ENCODE results near the gene FGF3. TPM values are rescaled to one million over a fixed set of nuclear protein-coding genes. Genes with fewer than 3 reads are reported as not detected.

FGF3 gene
- total and polyA plus RNA-seq, 9 of the 15 experiments (the other 6 are each of a cell fraction or from before 2014, with no cell fraction given), result not detected

DNA sequence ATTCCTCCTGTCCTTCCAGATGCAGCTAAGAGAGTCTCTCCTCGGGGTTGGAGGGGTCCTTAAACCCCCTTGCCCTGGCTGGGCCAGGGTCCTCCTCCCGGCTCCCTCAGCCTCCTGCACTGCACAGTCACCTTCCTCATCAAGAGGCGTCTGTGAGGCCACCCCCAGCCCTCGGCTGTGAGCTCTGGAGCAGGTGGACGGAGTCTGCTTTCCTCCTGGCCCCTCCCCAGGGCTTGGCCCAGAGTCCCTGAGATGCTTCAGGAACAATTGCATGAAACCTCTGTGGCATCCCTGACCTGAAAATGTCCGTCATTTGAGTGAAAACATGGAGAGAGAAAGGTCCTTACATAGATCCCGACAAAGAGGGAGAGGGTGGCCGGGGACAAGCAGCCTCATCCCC lies 6.7 kb upstream of the FGF3 start (continued):
- TF ChIP-seq, protein P1, sequence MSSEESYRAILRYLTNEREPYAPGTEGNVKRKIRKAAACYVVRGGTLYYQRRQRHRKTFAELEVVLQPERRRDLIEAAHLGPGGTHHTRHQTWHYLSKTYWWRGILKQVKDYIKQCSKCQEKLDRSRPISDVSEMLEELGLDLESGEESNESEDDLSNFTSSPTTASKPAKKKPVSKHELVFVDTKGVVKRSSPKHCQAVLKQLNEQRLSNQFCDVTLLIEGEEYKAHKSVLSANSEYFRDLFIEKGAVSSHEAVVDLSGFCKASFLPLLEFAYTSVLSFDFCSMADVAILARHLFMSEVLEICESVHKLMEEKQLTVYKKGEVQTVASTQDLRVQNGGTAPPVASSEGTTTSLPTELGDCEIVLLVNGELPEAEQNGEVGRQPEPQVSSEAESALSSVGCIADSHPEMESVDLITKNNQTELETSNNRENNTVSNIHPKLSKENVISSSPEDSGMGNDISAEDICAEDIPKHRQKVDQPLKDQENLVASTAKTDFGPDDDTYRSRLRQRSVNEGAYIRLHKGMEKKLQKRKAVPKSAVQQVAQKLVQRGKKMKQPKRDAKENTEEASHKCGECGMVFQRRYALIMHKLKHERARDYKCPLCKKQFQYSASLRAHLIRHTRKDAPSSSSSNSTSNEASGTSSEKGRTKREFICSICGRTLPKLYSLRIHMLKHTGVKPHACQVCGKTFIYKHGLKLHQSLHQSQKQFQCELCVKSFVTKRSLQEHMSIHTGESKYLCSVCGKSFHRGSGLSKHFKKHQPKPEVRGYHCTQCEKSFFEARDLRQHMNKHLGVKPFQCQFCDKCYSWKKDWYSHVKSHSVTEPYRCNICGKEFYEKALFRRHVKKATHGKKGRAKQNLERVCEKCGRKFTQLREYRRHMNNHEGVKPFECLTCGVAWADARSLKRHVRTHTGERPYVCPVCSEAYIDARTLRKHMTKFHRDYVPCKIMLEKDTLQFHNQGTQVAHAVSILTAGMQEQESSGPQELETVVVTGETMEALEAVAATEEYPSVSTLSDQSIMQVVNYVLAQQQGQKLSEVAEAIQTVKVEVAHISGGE (CRISPR knock-in tag; IDR thresholded peaks at IDR 0.05), result no peak

DNA sequence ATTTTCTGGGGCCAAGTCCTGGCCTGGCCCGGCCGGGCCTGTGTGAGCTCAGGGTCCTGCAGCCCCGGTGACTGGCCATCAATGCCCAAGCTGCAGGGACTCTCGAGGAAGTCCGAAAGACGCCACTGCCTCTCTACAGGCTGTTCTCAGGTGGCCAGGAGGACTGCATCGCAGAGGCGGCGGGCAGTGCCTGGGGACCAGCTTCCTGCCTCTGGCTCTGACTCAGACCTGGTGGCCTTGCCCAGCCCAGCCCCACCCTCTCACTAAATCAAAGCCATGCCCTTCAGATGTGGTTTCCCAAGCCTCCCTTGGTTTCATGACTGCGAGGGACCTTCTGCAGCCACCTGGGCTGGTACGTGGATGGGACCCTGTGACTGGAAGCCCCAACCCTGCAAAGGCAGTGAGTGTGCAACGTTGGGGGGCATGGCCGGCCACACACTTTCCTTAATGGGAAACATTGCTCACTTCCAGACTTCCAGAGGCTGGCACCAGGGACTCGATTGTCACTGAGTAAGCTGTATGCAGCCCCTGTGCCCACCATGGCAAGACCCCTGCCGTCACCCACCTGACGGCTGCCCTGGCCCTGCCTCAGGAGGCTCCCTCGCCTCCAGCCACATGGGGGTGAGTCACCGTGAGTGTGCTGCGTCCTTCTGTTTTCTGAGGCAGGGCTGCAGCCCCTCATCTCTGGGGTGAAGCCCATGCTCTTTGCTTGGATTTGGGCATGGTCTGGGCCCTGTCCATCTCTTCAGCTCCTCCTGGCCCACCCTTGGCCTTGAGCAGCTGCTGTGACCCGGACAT lies 6.0 kb upstream of the FGF3 start:
- Histone ChIP-seq H3K27ac (ENCODE audit: extremely low read depth, low read depth, low read length) (no peak overlapping the region), H3K9ac (ENCODE audit: insufficient read depth in 1 of 2, low read depth in 2 of 2, low read length in 2 of 2) (no peak overlapping the region), H3K4me1 (replicated peaks in 1 of 2; ENCODE audit: control insufficient read depth in 2 of 2, insufficient read depth in 2 of 2, low read length in 2 of 2) (no peaks in the 10 kb centered on the region), H3K36me3 (ENCODE audit: control insufficient read depth, insufficient read depth, low read length) (no peaks in the 10 kb centered on the region), H3K27me3 (ENCODE audit: control insufficient read depth in 2 of 2, insufficient read depth in 2 of 2, low read length in 2 of 2) (peaks cover 14 to 81% of the 10 kb centered on the region in 2 experiments; a peak in 4 of 5 replicates), H2AFZ (ENCODE audit: low read depth, low read length) (no peak overlapping the region), H3K79me2 (ENCODE audit: control insufficient read depth, insufficient read depth, low read length) (no peaks in the 10 kb centered on the region), H3K9me1 (ENCODE audit: control insufficient read depth, insufficient read depth, low read length) (no peaks in the 10 kb centered on the region), H3K4me3 (no peak overlapping the region), H4K20me1 (replicated peaks; ENCODE audit: control insufficient read depth, insufficient read depth, low read length) (peaks cover 11% of the 10 kb centered on the region), H3K4me2 (ENCODE audit: insufficient read depth, low read length) (no peak overlapping the region), H3K9me3 (replicated peaks; ENCODE audit: control insufficient read depth, insufficient read depth, low read depth, low read length) (no peaks in the 10 kb centered on the region)
- intact Hi-C loops (cut with micrococcal nuclease) (no loop called here), in situ Hi-C loops (cut with MboI) (no loop called here)
- DNase-seq (ENCODE audit: extremely low read depth in 1 of 4, low spot score in 3 of 4) (no peak), FAIRE-seq (no peak), ATAC-seq (no peak)
- POLR2A ChIA-PET, result interaction anchor here (0.7 kb wide), 1 partner anchor 64 kb away, joined by 4 read pairs; no protein-coding TSS in a partner anchor
- CTCF ChIA-PET (ENCODE audit: low intra/inter-chr PET ratio), result no interaction called here
- no TSS peak for BruUV-seq (replicated peaks)
- under 1% methylated on average over 17 of the region's 20 CpGs for WGBS (ENCODE audit: insufficient coverage, low coverage, missing lambda C conversion rate)
- TF ChIP-seq HMBOX1 (IDR thresholded peaks at IDR 0.05), result no peak
- TF ChIP-seq MTA3 (IDR thresholded peaks at IDR 0.05; ENCODE audit: borderline replicate concordance), result no peak
- TF ChIP-seq, protein P2, sequence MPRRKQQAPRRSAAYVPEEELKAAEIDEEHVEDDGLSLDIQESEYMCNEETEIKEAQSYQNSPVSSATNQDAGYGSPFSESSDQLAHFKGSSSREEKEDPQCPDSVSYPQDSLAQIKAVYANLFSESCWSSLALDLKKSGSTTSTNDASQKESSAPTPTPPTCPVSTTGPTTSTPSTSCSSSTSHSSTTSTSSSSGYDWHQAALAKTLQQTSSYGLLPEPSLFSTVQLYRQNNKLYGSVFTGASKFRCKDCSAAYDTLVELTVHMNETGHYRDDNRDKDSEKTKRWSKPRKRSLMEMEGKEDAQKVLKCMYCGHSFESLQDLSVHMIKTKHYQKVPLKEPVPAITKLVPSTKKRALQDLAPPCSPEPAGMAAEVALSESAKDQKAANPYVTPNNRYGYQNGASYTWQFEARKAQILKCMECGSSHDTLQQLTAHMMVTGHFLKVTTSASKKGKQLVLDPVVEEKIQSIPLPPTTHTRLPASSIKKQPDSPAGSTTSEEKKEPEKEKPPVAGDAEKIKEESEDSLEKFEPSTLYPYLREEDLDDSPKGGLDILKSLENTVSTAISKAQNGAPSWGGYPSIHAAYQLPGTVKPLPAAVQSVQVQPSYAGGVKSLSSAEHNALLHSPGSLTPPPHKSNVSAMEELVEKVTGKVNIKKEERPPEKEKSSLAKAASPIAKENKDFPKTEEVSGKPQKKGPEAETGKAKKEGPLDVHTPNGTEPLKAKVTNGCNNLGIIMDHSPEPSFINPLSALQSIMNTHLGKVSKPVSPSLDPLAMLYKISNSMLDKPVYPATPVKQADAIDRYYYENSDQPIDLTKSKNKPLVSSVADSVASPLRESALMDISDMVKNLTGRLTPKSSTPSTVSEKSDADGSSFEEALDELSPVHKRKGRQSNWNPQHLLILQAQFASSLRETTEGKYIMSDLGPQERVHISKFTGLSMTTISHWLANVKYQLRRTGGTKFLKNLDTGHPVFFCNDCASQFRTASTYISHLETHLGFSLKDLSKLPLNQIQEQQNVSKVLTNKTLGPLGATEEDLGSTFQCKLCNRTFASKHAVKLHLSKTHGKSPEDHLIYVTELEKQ (CRISPR knock-in tag; IDR thresholded peaks at IDR 0.05), result no peak
- no peak for TF ChIP-seq CBX1 (IDR thresholded peaks at IDR 0.05; ENCODE audit: low read depth)
- no peak for TF ChIP-seq SNRNP70 (optimal IDR thresholded peaks at IDR 0.05; ENCODE audit: low read depth, low read length)
- TF ChIP-seq TCF3 (CRISPR knock-in tag; IDR thresholded peaks at IDR 0.05), result no peak
- no peak for TF ChIP-seq JUND (IDR thresholded peaks at IDR 0.05; ENCODE audit: borderline replicate concordance, low read depth, low read length)
- TF ChIP-seq JUND (tag; IDR thresholded peaks at IDR 0.05; ENCODE audit: borderline replicate concordance, low read depth, low read length), result no peak
- TF ChIP-seq E2F5 (CRISPR knock-in tag; IDR thresholded peaks at IDR 0.05), result no peak

All from K562 (cell line).